ENCODE results near the gene USP48.

GRCh38 chr1:21716169-21716568, 66.8 kb downstream of the USP48 start:
- TF ChIP-seq CTCF (IDR thresholded peaks at IDR 0.05; ENCODE audit: insufficient read depth, low read length, poor library complexity, severe bottlenecking) (no peak), EZH2phosphoT487 (conservative IDR thresholded peaks at IDR 0.05; ENCODE audit: low read length) (no peak)
